Liver (tissue), 3 donors: ENCODE measurements around the gene NUDT1.

Experiments used
- CTCF ChIP-seq: fragments of 150-350 bp; IDR thresholded peaks from 2 replicates; pipeline ENCODE4 v1.5.1; 2017; ENCODE audit warnings: improper control_type of control experiment, low read depth, low read length; ENCODE audit not compliant: missing input control
- EGR1 ChIP-seq, 2 donors: IDR thresholded peaks; 2 replicates each; pipeline ENCODE4 v1.6.1; 2016 to 2018; ENCODE audit warnings: antibody characterized with exemption in 2 of 2, low read depth in 2 of 2
- MAX ChIP-seq: IDR thresholded peaks from 2 replicates; pipeline ENCODE4 v1.6.1; 2016; ENCODE audit warnings: antibody characterized with exemption
- NR2F2 ChIP-seq: IDR thresholded peaks from 2 replicates; pipeline ENCODE4 v1.6.1; 2016; ENCODE audit warnings: antibody characterized with exemption
- RAD21 ChIP-seq, 2 donors: IDR thresholded peaks; 2 replicates each; pipeline ENCODE4 v1.6.1; 2016; ENCODE audit warnings: antibody characterized with exemption in 2 of 2, mild to moderate bottlenecking in 2 of 2
- REST ChIP-seq: IDR thresholded peaks from 2 replicates; pipeline ENCODE4 v1.6.1; 2016; ENCODE audit warnings: antibody characterized with exemption, mild to moderate bottlenecking
- SP1 ChIP-seq: IDR thresholded peaks from 2 replicates; pipeline ENCODE4 v1.6.1; 2018; ENCODE audit warnings: antibody characterized with exemption, mild to moderate bottlenecking
- donor health status: healthy.
- donor health status: healthy.

GRCh38 chr7:2245883-2246675 lies 4.1 kb downstream of the NUDT1 start:
- TF ChIP-seq MAX (no peak), CTCF (no peak), EGR1 (IDR thresholded peaks at IDR 0.05; ENCODE audit: low read depth in 2 of 2) (no peak), SP1 (no peak), REST (no peak), NR2F2 (no peak), RAD21 (IDR thresholded peaks at IDR 0.05) (no peak)
